HUDEP-2 (cell line): ENCODE measurements around the gene CATSPER1.

Experiments used
- DNase-seq, 76 experiments: peaks; one replicate each; lab custom pipeline; 2025; ENCODE audit not compliant: unreplicated experiment in 76 of 76; lab: John Stamatoyannopoulos, UW

The CATSPER1 gene

GRCh38 chr11:66026017-66026529 lies at the start of gene CATSPER1:
TSS of gene CATSPER1 (minus strand) at chr11:66026479. CDS start at chr11:66026379, 100 bp downstream.
- no peak for DNase-seq

GRCh38 chr11:66075273-66075672 lies 49.0 kb upstream of the CATSPER1 start:
- no peak for DNase-seq

- no peak for DNase-seq
Observed at GRCh38 chr11:66073669-66074068, 47.4 kb upstream of the CATSPER1 start.

- no peak for DNase-seq
Observed at GRCh38 chr11:66072518-66072917, 46.2 kb upstream of the CATSPER1 start.

GRCh38 chr11:66072081-66072480 lies 45.8 kb upstream of the CATSPER1 start:
- DNase-seq: no peak

- no peak for DNase-seq
Observed at GRCh38 chr11:66071381-66071801, 45.1 kb upstream of the CATSPER1 start.

- DNase-seq: no peak
Observed at GRCh38 chr11:66070604-66071380, 44.5 kb upstream of the CATSPER1 start.

- DNase-seq: peak in 23 of 76 experiments; percentile 10 to 55 (median 30)
Observed at GRCh38 chr11:66069715-66070603, 43.7 kb upstream of the CATSPER1 start, which contains the start of gene PACS1. TSS of gene PACS1 (plus strand) at chr11:66070272. CDS start at chr11:66070487, 215 bp downstream.

- peak in 1 of 76 experiments; percentile 9 for DNase-seq
Observed at GRCh38 chr11:66068923-66069714, 42.8 kb upstream of the CATSPER1 start.

GRCh38 chr11:66068154-66068821 lies 42.0 kb upstream of the CATSPER1 start:
- DNase-seq: peak in 50 of 76 experiments; percentile 7 to 66 (median 44)

- no peak for DNase-seq
Observed at GRCh38 chr11:66067640-66068039, 41.4 kb upstream of the CATSPER1 start.

GRCh38 chr11:66066751-66067150 lies 40.5 kb upstream of the CATSPER1 start:
- no peak for DNase-seq

GRCh38 chr11:66064571-66064970 lies 38.3 kb upstream of the CATSPER1 start:
- DNase-seq: no peak

GRCh38 chr11:66063900-66064299 lies 37.6 kb upstream of the CATSPER1 start:
- DNase-seq: no peak

GRCh38 chr11:66062408-66062807 lies 36.1 kb upstream of the CATSPER1 start:
- no peak for DNase-seq

- DNase-seq: no peak
Observed at GRCh38 chr11:66061268-66061667, 35.0 kb upstream of the CATSPER1 start.

- no peak for DNase-seq
Observed at GRCh38 chr11:66059966-66060680, 33.8 kb upstream of the CATSPER1 start.

- DNase-seq: no peak
Observed at GRCh38 chr11:66056501-66056900, 30.2 kb upstream of the CATSPER1 start.

- DNase-seq: no peak
Observed at GRCh38 chr11:66055021-66055420, 28.7 kb upstream of the CATSPER1 start.
